Activated CD4-positive, alpha-beta T cell treated with anti-CD3 and anti-CD28 coated beads, Interleukin-2, amount 50 U/mL, for 24 hours (primary cell): Measurements from ENCODE around the gene LRRC27.
"Not testable (repeated sequence)": the region's sequence is repeated elsewhere in the genome, so short reads cannot be mapped to it uniquely, and the experiment has no call there.

ENCODE experiments used
- DNase-seq, 2 donors: peaks; one replicate each; pipeline ENCODE4 v3.0.0-alpha.2; 2020; ENCODE audit warnings: low read depth in 1 of 2, low spot score in 1 of 2

Gene LRRC27

GRCh38 chr10:132331601-132332432 lies at the start of gene LRRC27:
TSS of gene LRRC27 (plus strand) at chr10:132332193. CDS start at chr10:132333525, 1,332 bp downstream.
- DNase-seq = peak; percentile 98 to 99

DNA sequence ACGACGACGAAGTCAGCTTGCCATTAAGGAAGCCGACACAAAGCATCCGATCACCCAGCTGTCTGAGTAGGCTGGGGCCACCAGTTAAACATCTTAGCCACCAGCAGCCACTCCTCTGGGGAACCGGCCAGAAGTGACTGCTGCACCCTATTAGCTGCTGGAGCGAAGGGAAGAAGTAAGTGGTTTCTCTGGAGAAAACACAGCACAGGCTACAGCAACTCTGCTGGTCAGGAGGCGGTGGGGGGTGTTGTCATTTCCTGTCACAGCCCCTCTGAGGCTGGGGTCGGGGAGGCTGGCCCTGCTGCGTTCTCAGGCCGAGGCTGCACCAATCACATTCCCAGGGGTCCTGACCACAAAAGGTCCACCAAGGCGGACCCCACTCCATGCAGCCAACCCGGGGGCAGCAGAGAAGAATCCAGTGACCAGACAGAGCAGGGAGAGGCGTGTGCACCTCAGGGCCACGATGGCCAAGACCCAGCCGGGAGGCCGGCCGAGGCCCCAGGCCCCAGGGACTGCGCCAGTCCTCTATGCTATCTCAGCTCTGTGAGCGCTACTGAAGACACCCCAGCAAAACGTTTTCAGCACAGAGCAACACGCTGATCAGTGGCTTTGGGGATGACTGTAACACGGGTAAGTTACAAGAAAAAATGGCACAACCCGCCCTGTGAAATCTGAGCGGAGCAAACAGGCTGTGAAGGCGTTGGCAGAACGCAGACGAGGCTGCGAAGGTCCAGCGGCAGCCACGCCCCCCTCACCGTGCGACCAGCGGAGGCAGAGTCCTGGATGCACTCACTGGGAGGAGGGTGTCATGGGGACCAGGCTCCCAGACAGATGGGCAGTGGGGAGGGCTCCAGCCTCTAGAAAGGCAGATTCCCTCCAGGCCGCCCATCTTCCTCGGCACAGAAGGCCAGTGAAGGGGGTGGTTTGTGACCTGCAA lies 49.1 kb upstream of the LRRC27 start:
- no peak for DNase-seq

DNA sequence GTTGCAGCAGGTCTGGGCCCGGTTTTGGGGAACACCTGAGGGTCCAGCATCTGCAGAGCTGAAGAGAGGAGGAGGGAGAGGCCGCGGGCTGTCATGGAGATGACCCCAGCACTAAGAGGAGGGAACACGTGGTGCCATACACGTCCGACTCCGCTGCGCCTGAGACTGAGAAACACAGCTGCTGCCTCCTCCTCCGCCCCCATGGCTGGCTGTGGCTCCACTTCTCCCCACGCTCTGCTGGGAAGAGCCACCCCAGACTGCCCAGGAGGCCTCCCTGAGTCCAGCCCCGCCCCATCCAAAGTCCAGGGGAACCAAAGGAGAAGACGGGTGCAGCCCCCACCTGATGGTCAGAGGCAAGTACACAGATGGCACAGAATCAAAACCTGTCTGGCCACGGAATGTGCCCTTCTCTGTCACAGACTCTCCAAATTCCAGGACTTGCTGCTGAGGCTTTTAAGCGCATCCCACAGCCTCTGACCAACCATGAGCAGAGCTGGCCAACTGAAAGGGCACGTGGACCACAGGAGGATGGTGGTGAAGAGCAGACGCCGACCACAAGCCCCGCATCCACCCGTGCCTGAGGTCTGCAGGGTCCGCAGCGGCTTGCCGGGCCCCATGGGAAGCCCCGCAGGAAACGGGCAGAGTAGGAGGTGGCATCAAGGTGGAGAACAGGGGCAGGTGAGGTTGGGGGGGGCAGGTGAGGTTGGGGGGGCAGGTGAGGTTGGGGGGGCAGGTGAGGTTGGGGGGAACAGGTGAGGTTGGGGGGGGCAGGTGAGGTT lies 48.2 kb upstream of the LRRC27 start:
- DNase-seq = no peak

DNA sequence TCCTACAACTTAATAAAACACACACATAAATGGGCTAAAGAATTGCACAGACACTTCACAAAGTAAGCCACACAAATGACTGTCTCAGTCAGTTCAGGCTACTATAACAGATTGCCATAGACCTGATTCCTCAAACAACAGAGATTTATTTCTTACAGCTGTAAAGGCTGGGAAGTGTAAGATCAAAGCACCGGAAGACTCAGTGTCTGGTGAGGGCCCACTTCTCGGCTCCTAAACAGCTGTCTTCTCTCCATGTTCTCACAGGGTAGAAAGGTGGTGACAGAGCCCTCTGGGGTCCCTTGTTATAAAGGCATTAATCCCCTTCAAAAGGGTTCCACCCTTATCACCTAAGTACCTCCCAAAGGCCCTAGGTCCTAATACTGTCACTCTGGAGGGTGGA lies 42.6 kb upstream of the LRRC27 start:
- DNase-seq = no peak

- DNase-seq = no peak
Observed at GRCh38 chr10:132290631-132291030, 41.4 kb upstream of the LRRC27 start.

DNA sequence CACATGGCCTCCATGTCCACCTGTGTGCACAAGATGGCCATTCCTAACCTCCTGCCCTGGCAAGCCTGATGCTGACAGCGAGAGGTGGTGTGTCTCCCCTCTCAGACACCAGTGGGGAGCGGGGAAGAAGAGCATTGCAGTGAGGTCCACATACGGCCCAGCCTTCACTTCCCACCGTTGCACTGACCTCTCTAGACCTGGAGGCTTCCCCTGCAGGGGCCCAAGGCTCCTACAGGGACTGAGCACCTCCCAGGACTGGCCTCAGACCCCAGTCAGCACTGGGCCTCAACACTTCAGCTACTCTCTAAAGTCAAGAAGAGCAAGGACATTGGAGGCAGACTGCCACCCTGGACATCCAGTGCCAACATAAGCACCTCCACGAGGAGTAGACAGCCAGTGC lies 40.2 kb upstream of the LRRC27 start:
- no peak for DNase-seq

GRCh38 chr10:132292287-132293200 lies 39.4 kb upstream of the LRRC27 start:
- no peak for DNase-seq

DNA sequence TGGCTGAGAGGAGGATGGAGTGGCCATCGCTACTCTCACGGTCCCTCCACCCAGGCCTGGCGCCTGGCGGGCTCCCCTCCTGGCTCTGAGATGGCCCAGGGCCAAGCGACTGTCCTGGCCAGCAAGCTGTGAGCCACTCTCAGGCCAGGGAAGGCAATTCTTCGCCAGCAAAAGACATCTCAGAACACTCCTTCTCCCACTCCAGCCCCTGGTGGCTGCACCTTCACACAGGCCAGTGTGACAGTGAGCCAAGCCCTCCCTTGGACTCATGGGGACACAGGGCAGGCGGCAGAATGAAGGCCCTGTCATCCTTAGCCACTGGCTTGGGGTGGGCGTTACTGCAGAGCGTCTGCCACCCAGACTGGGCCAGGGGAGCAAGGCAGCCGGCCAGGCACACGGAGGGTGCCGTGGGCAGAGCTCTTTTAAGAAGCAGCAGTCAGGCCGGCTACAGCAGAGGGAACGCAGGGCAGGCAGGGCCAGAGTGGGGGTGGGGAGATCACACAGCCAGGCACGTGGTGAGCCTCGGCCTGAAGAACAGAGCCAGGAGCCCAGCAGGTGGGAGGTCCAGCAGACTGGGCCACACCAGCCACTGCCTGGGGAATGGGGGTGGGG lies 38.7 kb upstream of the LRRC27 start:
- DNase-seq = no peak

GRCh38 chr10:132293813-132294520 lies 38.0 kb upstream of the LRRC27 start:
- DNase-seq = no peak

- DNase-seq = no peak
Observed at GRCh38 chr10:132294561-132295318, 37.3 kb upstream of the LRRC27 start.

DNA sequence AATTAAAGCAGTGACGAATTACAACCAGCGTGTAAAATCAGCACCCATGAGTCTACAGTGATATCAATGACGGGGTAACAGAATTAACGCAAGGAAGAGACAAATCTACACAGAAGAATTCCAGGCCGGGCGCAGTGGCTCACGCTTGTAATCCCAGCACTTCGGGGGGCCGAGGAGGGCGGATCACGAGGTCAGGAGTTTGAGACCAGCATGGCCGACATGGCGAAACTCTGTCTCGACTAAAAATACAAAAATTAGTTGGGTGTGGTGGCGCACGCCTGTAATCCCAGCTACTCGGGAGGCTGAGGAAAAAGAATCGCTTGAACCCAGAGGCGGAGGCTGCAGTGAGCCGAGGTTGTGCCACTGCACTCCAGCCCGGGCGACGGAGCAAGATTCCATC lies 36.5 kb upstream of the LRRC27 start:
- not testable (repeated sequence) for DNase-seq

- DNase-seq = no peak
Observed at GRCh38 chr10:132296666-132297443, 35.1 kb upstream of the LRRC27 start.

DNA sequence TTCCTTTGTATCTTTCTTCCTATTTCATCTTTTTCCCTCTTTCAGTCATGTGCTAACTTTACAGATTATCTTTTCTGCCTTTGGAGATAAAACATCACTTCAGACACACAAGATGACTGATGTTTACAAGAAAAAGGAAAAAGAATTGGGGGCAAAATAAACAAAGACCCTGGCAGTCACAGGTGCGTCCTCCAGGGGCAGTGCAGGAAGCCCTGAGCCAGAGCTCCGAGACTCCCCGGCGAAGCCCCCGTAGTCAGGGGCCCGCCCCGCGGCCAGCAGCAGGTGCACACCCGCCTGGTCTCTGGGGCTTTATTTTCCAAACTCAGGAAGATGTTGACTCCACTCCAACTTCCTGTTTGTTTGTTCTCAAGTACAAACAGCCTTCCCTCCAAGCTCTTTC lies 34.5 kb upstream of the LRRC27 start:
- no peak for DNase-seq

DNA sequence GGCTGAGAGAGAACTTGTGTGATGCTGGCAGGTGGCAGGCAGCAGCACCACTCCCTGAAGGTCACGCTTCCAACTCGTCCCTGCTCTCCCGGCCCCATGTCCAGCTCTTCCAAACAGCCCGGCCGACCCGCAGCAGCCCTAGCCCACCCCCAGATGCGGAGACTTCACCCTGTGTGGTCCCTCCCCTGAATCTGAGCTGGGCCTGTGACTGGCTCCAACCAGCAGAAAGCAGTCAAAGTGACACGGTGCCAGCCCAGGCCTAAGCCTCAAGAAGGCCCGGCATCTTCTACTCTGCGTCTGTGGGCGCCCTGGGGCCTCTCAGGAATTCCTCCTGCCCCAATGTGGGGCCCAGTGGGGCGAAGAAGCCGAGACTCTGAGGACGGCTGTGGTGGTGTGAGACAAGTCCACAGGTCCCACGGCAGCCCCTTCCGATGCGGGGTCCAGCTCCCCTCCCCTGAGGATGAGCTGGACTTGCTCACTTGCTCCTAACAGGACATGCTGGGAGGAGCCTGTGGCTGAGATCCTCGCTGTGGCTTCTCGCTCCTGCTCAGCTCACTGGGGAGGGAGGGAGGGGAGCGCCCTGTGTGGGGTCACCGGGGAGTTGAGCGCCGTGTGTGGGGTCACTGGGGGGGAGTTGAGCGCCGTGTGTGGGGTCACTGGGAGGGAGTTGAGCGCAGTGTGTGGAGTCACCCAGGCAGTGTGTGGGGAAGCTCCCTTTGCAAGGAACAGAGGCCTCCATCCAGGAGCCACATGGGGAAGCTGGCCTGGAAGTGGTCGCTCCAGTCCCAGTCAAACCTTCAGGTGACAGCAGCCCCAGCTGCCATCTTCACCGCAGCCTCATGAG lies 33.7 kb upstream of the LRRC27 start:
- no peak for DNase-seq

- no peak for DNase-seq
Observed at GRCh38 chr10:132299371-132300336, 32.3 kb upstream of the LRRC27 start.

DNA sequence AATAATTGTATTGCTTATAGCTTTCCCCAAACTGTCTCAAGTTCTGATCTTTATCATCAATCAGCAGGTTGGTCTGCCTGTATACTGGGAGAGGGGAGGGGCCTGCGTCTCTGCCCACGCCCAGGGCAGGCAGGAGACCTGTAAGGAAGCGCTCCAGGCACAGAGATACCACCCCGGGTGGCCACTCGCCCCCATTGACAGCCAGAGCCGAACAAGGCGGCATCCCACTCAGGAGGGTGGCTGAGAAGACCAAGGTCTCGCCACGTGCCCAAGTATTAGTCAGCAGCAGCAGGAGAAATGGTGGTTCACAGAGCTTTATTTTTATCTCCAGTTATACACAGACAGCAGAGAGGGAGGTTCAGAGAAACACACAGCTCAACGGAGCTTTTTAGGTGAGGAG lies 31.4 kb upstream of the LRRC27 start:
- no peak for DNase-seq
